GM23248 (cell line): ENCODE results near the gene PLEKHD1.

Source experiments
- EZH2 ChIP-seq: fragments of 200-600 bp; sonication (generic); IDR thresholded peaks from 2 replicates; pipeline ENCODE4 v1.6.1; 2018; ENCODE audit warnings: antibody characterized with exemption, mild to moderate bottlenecking; ENCODE audit not compliant: insufficient read depth, poor library complexity, severe bottlenecking
- EZH2phosphoT487 ChIP-seq: fragments of 200-600 bp; sonication (generic); IDR thresholded peaks from 2 replicates; pipeline ENCODE4 v1.6.1; 2018; ENCODE audit warnings: antibody characterized with exemption, moderate library complexity, mild to moderate bottlenecking, low read depth; ENCODE audit not compliant: insufficient read depth

DNA sequence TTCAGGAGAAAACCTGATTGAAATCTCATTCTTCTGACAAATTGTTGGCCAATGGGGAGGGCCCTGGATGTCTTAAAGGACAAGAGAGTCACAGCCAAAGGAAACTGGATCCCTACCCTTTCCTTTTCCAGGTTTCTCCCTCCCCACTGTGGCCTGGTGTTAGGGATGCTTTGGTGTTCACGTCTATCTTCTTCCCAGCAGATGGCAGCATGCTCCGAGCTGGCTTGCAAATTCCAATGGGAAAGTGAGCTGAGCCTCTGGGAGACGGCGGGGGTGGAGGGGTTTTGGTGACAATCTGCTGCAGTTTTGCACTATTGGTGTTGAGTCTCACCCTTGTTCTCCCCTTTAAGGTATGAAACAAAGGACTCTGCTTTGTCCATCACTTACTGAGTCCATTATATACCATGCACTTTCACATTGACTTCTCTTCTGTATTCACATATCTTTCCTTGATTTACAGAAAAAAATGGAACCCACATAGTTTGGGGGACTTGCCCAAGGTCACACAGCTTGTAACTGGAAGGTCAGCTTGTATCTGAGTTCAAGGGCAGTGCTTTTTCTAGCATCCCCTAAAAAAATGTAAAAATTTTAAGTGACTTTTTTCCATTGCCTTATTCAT, 50.8 kb downstream of the PLEKHD1 start:
- TF ChIP-seq EZH2phosphoT487 (no peak), EZH2 (no peak)
